GM19239 (cell line): ENCODE results near the gene NUDT14.

Source experiments
- DNase-seq: peaks from one replicate; pipeline ENCODE4 v3.0.0; 2011; ENCODE audit warnings: low spot score; ENCODE audit not compliant: insufficient read length
- FAIRE-seq: peaks from 2 replicates; lab custom pipeline; 2011; peaks lifted over from hg19 to GRCh38; lab: Jason Lieb, UNC

The NUDT14 gene

GRCh38 chr14:105150026-105150367, 31.1 kb downstream of the NUDT14 start:
- FAIRE-seq, result no peak
- DNase-seq, result no peak

GRCh38 chr14:105149146-105149781, 31.8 kb downstream of the NUDT14 start:
- FAIRE-seq (no peak), DNase-seq (no peak)

GRCh38 chr14:105148604-105149145, 32.4 kb downstream of the NUDT14 start:
- DNase-seq (no peak), FAIRE-seq (no peak)

GRCh38 chr14:105147671-105148603, 33.2 kb downstream of the NUDT14 start:
- no peak for FAIRE-seq
- DNase-seq, result no peak

GRCh38 chr14:105146976-105147635, 34.0 kb downstream of the NUDT14 start:
- DNase-seq, result no peak
- FAIRE-seq, result no peak

GRCh38 chr14:105146181-105146975, 34.7 kb downstream of the NUDT14 start:
- FAIRE-seq (no peak), DNase-seq (no peak)

- DNase-seq (no peak), FAIRE-seq (no peak)
Measured at GRCh38 chr14:105145381-105146180, 35.5 kb downstream of the NUDT14 start.

GRCh38 chr14:105144666-105145380, 36.3 kb downstream of the NUDT14 start:
- no peak for FAIRE-seq

GRCh38 chr14:105144026-105144665, 37.0 kb downstream of the NUDT14 start:
- DNase-seq, result no peak
- FAIRE-seq, result no peak

More at GRCh38 chr14:105144666-105145380, 36.3 kb downstream of the NUDT14 start:
- no peak for DNase-seq

- DNase-seq (no peak), FAIRE-seq (no peak)
Measured at GRCh38 chr14:105143451-105144025, 37.6 kb downstream of the NUDT14 start.

- no peak for DNase-seq
- FAIRE-seq, result no peak
Measured at GRCh38 chr14:105142651-105143450, 38.3 kb downstream of the NUDT14 start.

GRCh38 chr14:105141486-105142281, 39.4 kb downstream of the NUDT14 start:
- FAIRE-seq, result no peak

GRCh38 chr14:105141026-105141425, 40.1 kb downstream of the NUDT14 start:
- FAIRE-seq, result no peak

More at GRCh38 chr14:105141486-105142281, 39.4 kb downstream of the NUDT14 start:
- DNase-seq, result no peak

GRCh38 chr14:105140581-105140980, 40.5 kb downstream of the NUDT14 start:
- DNase-seq (no peak), FAIRE-seq (no peak)

More at GRCh38 chr14:105141026-105141425, 40.1 kb downstream of the NUDT14 start:
- no peak for DNase-seq

GRCh38 chr14:105139831-105140239, 41.3 kb downstream of the NUDT14 start:
- FAIRE-seq (no peak), DNase-seq (no peak)

- no peak for DNase-seq
- no peak for FAIRE-seq
Measured at GRCh38 chr14:105139212-105139825, 41.8 kb downstream of the NUDT14 start.
